ENCODE measurements around the gene ADAM23.

DNA sequence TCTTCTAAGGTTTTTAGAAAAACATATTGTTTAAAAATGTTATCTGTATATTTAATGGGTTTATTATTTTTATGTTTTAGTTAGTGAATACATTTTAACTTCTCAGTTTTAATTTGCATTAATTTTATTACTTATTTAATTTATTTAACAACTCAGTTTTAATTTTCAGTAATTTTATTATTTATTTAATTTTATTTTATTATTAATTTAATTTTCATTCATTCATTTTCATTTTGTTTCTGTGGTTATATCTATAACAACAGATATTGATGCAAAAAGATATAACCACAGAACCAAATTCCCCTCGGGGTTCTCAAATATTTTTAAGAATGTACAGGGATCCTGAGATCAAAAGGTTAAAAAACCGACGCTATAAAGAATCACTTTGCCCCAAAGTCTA, 221.9 kb downstream of the ADAM23 start:
- TF ChIP-seq, protein P1, sequence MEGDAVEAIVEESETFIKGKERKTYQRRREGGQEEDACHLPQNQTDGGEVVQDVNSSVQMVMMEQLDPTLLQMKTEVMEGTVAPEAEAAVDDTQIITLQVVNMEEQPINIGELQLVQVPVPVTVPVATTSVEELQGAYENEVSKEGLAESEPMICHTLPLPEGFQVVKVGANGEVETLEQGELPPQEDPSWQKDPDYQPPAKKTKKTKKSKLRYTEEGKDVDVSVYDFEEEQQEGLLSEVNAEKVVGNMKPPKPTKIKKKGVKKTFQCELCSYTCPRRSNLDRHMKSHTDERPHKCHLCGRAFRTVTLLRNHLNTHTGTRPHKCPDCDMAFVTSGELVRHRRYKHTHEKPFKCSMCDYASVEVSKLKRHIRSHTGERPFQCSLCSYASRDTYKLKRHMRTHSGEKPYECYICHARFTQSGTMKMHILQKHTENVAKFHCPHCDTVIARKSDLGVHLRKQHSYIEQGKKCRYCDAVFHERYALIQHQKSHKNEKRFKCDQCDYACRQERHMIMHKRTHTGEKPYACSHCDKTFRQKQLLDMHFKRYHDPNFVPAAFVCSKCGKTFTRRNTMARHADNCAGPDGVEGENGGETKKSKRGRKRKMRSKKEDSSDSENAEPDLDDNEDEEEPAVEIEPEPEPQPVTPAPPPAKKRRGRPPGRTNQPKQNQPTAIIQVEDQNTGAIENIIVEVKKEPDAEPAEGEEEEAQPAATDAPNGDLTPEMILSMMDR (IDR thresholded peaks at IDR 0.05; ENCODE audit: low read length): no peak
- TF ChIP-seq EZH2 (IDR thresholded peaks at IDR 0.05; ENCODE audit: borderline replicate concordance, low read length): no peak
